Kidney epithelial cell (primary cell): ENCODE measurements around the gene COL4A1. TPM values are rescaled to one million over a fixed set of nuclear protein-coding genes. Genes with fewer than 3 reads are reported as not detected.

Experiments
- DNase-seq: peaks from one replicate; pipeline ENCODE4 v3.0.0-alpha.2; 2010; ENCODE audit warnings: low read depth
- H3K27me3 ChIP-seq: 2 replicates; pipeline ENCODE4 v1.6.0; 2011; ENCODE audit warnings: low read length; ENCODE audit not compliant: control insufficient read depth, insufficient read depth
- H3K36me3 ChIP-seq: 2 replicates; pipeline ENCODE4 v1.5.1; 2011; ENCODE audit warnings: low read length; ENCODE audit not compliant: control insufficient read depth, insufficient read depth
- H3K4me3 ChIP-seq: 2 replicates; pipeline ENCODE4 v1.5.1; 2011; ENCODE audit warnings: low read depth, mild to moderate bottlenecking, control low read depth, low read length
- total RNA-seq: library from RNA; depleted of rRNA; stranded (reverse); fragments of >200 nt; gene quantifications from 2 replicates; pipeline ENCODE4 v1.2.3, GENCODE V29; 2015
- TF ChIP-seq, protein P1 (sequence below): IDR thresholded peaks from 2 replicates; pipeline ENCODE4 v1.5.1; 2011; ENCODE audit warnings: mild to moderate bottlenecking, moderate library complexity, low read length, control low read depth, inconsistent platforms; ENCODE audit not compliant: insufficient read depth, poor library complexity, severe bottlenecking

The COL4A1 gene
- total RNA-seq, 1 donor from 2014 or later: 1,018 TPM

DNA sequence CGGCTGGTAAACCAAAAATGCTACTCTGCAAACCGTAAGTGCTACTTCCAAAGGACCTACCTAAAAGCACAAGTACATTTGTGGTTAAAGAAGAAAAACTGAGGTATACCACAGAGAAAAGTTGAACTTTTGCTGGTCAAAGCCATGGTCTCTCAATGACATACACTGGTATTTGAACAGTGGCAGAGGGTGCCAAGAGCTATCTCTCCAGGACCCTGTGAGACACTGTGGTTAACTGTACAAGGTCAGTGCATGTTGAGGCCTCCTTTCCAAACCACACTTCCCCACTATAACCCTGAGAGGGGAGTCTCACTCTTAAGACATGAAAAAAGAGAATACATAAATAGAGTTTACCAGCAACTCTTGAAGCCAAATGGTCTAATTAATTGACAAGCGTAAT is 49.5 kb downstream of the COL4A1 start:
- H3K36me3 ChIP-seq: peaks cover 1% of the 10 kb centered on the region
- H3K4me3 ChIP-seq: no peak overlapping the region
- H3K27me3 ChIP-seq: no peaks in the 10 kb centered on the region
- TF ChIP-seq, protein P1, sequence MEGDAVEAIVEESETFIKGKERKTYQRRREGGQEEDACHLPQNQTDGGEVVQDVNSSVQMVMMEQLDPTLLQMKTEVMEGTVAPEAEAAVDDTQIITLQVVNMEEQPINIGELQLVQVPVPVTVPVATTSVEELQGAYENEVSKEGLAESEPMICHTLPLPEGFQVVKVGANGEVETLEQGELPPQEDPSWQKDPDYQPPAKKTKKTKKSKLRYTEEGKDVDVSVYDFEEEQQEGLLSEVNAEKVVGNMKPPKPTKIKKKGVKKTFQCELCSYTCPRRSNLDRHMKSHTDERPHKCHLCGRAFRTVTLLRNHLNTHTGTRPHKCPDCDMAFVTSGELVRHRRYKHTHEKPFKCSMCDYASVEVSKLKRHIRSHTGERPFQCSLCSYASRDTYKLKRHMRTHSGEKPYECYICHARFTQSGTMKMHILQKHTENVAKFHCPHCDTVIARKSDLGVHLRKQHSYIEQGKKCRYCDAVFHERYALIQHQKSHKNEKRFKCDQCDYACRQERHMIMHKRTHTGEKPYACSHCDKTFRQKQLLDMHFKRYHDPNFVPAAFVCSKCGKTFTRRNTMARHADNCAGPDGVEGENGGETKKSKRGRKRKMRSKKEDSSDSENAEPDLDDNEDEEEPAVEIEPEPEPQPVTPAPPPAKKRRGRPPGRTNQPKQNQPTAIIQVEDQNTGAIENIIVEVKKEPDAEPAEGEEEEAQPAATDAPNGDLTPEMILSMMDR: no peak
- DNase-seq: no peak

DNA sequence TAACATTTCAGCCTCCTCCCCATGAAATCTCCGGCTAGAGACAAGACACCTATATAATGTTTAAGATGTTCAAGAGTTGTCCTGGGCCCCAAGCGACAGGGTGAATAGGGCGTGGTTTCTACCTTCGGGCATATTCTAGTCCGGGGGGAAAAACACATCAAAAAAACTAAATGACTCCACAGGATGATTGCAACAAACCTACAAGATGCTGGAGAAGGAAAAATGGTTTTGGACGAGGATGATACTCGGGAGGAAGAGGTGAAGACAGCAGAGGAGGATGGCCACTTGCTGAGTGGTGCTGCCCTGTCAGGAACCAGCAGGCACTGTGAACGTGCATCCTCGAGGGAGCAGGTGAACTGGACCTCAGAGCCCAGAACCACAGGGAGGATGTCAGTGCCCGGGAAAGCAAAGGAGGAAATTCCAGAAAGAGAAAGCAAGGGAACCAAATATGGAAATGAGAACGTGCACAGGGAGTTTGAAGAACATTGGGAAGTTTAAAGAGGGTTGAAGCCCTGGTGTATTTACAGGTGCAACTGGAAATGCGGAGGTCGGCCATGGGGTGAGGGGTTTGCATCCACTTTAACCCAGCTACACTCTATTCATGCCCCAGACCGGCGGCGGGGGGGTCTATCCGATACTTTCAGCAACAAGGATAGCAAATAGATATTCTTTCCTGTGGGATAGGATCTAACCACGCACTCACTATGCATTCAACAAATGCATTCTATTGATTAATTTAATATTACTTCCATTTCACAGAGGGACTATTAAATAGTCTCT is 50.6 kb downstream of the COL4A1 start:
- Histone ChIP-seq H3K4me3 (no peak overlapping the region), H3K36me3 (peaks cover 1% of the 10 kb centered on the region), H3K27me3 (no peaks in the 10 kb centered on the region)
- no peak for DNase-seq
- TF ChIP-seq, protein P1: no peak

DNA sequence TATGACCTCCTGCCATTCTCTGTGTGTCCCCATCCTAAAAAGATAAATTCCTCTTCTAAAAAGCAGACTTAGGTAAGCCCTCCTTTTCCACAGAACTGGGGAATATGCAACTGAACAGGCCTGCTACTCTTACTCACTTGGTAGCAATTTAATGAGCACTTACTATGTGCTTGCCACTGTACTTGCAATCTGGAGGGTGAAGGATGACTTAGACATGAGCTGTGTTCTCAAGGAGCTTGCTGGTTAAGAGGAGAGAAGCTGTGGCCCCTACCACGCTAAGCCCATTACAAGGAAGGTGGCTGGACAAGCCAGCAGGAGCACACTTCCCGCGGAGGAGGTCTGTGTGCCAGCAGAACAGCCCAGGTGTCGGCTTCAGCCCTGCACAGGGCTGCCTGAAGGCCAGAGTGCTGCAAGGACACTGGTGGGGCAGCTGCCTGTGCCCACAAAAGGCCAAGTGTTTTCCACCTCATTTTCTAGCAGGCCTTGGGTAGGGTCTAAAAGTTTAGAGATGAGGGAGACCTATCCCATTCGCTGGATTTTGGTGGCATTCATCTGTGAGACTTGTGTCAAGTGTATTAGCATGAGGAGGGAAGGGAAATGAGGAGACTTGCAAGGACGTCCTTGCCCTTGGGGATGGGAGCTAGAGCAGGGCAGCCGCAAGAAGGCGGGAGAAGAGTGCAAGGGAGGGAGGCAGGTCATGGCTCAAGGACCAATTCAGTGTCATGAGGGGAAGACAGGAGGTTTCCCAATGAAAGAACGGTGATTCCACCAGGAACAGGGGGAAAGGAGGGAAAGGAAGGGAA is 52.0 kb downstream of the COL4A1 start:
- no peak overlapping the region for H3K4me3 ChIP-seq
- peaks cover 1% of the 10 kb centered on the region for H3K36me3 ChIP-seq
- TF ChIP-seq, protein P1: no peak
- H3K27me3 ChIP-seq: no peaks in the 10 kb centered on the region
- DNase-seq: no peak

DNA sequence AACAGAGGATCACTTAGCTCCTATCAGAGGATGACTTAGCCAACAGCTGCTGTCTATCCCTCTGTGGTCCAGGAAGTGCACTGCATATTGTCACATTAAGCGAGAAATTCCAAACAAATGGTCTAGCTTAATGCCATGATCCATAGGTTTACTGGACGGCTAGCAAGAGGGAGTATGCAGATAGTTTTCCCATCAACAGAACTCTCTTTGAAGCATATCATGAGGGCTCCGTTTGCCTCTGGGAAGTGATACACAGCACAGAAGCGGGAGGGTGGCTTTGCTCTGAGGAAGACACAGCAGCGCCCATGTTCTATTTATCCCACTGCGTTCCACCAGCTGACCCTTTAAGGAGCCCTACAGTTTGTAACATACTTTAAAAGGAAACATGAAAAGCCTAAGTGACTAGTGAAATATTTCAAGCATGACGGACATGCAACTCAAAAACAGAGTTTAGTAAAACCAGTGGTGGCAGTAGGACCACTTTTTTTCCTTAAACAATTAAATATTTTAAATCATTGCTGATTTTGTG is 52.7 kb downstream of the COL4A1 start:
- no peak for DNase-seq
- Histone ChIP-seq H3K27me3 (no peaks in the 10 kb centered on the region), H3K4me3 (no peak overlapping the region), H3K36me3 (peaks cover 2% of the 10 kb centered on the region)
- TF ChIP-seq, protein P1: no peak

DNA sequence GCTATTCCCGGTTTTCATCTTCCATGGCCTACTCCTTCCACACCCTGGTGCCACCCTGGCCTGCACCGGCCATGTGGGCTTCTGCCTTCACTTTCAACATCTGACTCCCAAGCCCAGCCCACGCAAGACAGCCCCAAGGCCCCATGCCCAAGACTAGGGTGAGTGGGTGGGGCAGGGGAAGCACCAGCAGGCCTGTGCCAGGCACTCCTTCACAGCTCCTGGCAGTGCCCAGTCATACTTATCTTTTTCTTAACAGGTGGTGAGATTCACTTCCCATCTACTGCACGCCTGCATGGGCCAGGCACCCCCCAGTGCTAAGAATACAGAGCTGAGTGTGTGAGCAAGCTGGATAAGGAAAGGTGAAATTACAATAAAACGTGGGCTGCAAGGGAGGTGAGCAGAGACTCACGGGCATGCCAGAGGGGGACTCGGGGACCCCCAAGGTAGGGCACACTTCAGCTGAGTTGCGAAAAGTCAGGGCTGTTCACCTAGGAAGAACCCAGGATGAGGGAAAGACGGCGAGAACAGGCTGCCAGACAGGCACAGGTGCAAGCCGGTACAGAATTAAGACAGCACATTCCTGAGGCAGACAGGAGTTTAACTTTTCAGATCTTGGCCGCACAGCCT is 55.7 kb downstream of the COL4A1 start:
- TF ChIP-seq, protein P1: no peak
- Histone ChIP-seq H3K36me3 (peaks cover 4% of the 10 kb centered on the region), H3K4me3 (no peak overlapping the region), H3K27me3 (no peaks in the 10 kb centered on the region)
- no peak for DNase-seq
